A549 (cell line): Measurements from ENCODE around the gene ZNF300. TPM values are rescaled to one million over a fixed set of nuclear protein-coding genes. Genes with fewer than 3 reads are reported as not detected.

ENCODE experiments used
- ATAC-seq, 2 experiments: fragments of 200-7000 bp in 1 of 2; fragments of >200 bp in 1 of 2; cut with Nextera tagmentation in 1 of 2; cut with Tn5 transposase in 1 of 2; 3 replicates each; pipeline versions ENCODE4 v1.8.0 to v1.9.1; 2018 to 2020; ENCODE audit warnings: mild to moderate bottlenecking in 1 of 2, moderate library complexity in 1 of 2
- CTCF ChIA-PET: fragments of 300-600 bp; sonication (Branson Sonifier 250); formaldehyde crosslinking; extraction: SDS; loops from one replicate; lab custom pipeline; 2021; ENCODE audit warnings: antibody characterized with exemption, inconsistent platforms; lab: Yijun Ruan, JAX
- POLR2A ChIA-PET: fragments of 350-600 bp; formaldehyde crosslinking; extraction: SDS; loops from one replicate; lab custom pipeline; 2021; ENCODE audit warnings: antibody characterized with exemption, inconsistent platforms; lab: Yijun Ruan, JAX
- DNase-seq, 2 experiments: peaks; one replicate each; pipeline versions ENCODE4 v3.0.0 to v3.0.0-alpha.2; 2011 to 2016; ENCODE audit warnings: low read depth in 1 of 2, low spot score in 1 of 2
- FAIRE-seq: peaks from 2 replicates; lab custom pipeline; 2011; peaks lifted over from hg19 to GRCh38; lab: Jason Lieb, UNC
- H3K27ac ChIP-seq, 2 experiments: fragments of >200 bp; sonication (Bioruptor Twin); formaldehyde crosslinking; 3 replicates each; pipeline ENCODE4 v1.5.1; 2016 to 2017
- H3K4me1 ChIP-seq: fragments of >200 bp; sonication (Bioruptor Twin); formaldehyde crosslinking; 3 replicates; pipeline ENCODE4 v1.6.1; 2016
- H3K4me2 ChIP-seq: fragments of >200 bp; sonication (Bioruptor Twin); formaldehyde crosslinking; 3 replicates; pipeline ENCODE4 v1.6.1; 2016
- H3K4me3 ChIP-seq: fragments of >200 bp; sonication (Bioruptor Twin); formaldehyde crosslinking; 3 replicates; pipeline ENCODE4 v1.5.1; 2016
- H3K9me3 ChIP-seq: fragments of >200 bp; sonication (Bioruptor Twin); formaldehyde crosslinking; 3 replicates; pipeline ENCODE4 v1.6.1; 2016
- CBX2 ChIP-seq: fragments of 200-600 bp; sonication (generic); IDR thresholded peaks from 2 replicates; pipeline ENCODE4 v1.6.1; 2016; ENCODE audit warnings: low read depth, mild to moderate bottlenecking, borderline replicate concordance
- EHMT2 ChIP-seq: fragments of 200-600 bp; sonication (generic); IDR thresholded peaks from 2 replicates; pipeline ENCODE4 v1.6.1; 2016; ENCODE audit warnings: antibody characterized with exemption, low read depth, mild to moderate bottlenecking, moderate library complexity
- ELK1 ChIP-seq: fragments of 150-350 bp; IDR thresholded peaks from 2 replicates; pipeline ENCODE4 v1.6.1; 2014; ENCODE audit warnings: low read depth, mild to moderate bottlenecking, low read length
- ESRRA ChIP-seq: fragments of 150-350 bp; IDR thresholded peaks from 2 replicates; pipeline ENCODE4 v1.6.1; 2014; ENCODE audit warnings: mild to moderate bottlenecking, low read length, borderline replicate concordance
- FOSB ChIP-seq: fragments of 250-450 bp; sonication (Bioruptor Pico); IDR thresholded peaks from 2 replicates; pipeline ENCODE4 v1.5.0; 2020; ENCODE audit warnings: mild to moderate bottlenecking, moderate library complexity
- FOXS1 ChIP-seq: fragments of 250-450 bp; sonication (Bioruptor Pico); IDR thresholded peaks from 2 replicates; pipeline ENCODE4 v1.5.0; 2020; ENCODE audit warnings: mild to moderate bottlenecking, moderate library complexity
- GATA3 ChIP-seq: IDR thresholded peaks from 2 replicates; pipeline ENCODE4 v1.6.1; 2012; ENCODE audit warnings: borderline replicate concordance
- HES2 ChIP-seq: fragments of >200 bp; sonication (Bioruptor Twin); formaldehyde crosslinking; IDR thresholded peaks from 2 replicates; pipeline ENCODE4 v1.6.1; 2016
- HEYL ChIP-seq: fragments of 250-450 bp; sonication (Bioruptor Pico); IDR thresholded peaks from 2 replicates; pipeline ENCODE4 v1.8.0; 2021; ENCODE audit warnings: mild to moderate bottlenecking, moderate library complexity
- HMGXB4 ChIP-seq: fragments of 250-450 bp; sonication (Bioruptor Pico); IDR thresholded peaks from 2 replicates; pipeline ENCODE4 v1.5.0; 2021; ENCODE audit warnings: mild to moderate bottlenecking, moderate library complexity, borderline replicate concordance
- HOXB5 ChIP-seq: fragments of 250-450 bp; sonication (Bioruptor Pico); IDR thresholded peaks from 2 replicates; pipeline ENCODE4 v1.5.0; 2020; ENCODE audit warnings: mild to moderate bottlenecking, moderate library complexity
- KDM5A ChIP-seq: fragments of 200-600 bp; sonication (generic); IDR thresholded peaks from 2 replicates; pipeline ENCODE4 v1.6.1; 2016; ENCODE audit warnings: antibody characterized with exemption, mild to moderate bottlenecking
- MAX ChIP-seq: IDR thresholded peaks from 2 replicates; pipeline ENCODE4 v1.6.1; 2012
- MAZ ChIP-seq: fragments of 150-350 bp; IDR thresholded peaks from 2 replicates; pipeline ENCODE4 v1.6.1; 2014; ENCODE audit warnings: antibody characterized with exemption, low read depth, low read length, borderline replicate concordance
- MYC ChIP-seq: IDR thresholded peaks from 2 replicates; pipeline ENCODE4 v1.6.1; 2012; ENCODE audit warnings: mild to moderate bottlenecking, inconsistent platforms, low read length, improper control_type of control experiment, borderline replicate concordance
- NFE2L2 ChIP-seq: fragments of 150-350 bp; conservative IDR thresholded peaks from 2 replicates; pipeline ENCODE4 v1.6.1; 2014; ENCODE audit warnings: low read length
- NR3C1 ChIP-seq: fragments of >200 bp; sonication (Bioruptor Twin); formaldehyde crosslinking; IDR thresholded peaks from 3 replicates; pipeline ENCODE4 v1.6.1; 2017
- PBX3 ChIP-seq: IDR thresholded peaks from 2 replicates; pipeline ENCODE4 v1.6.1; 2012
- RFX5 ChIP-seq: fragments of 450-650 bp; IDR thresholded peaks from 2 replicates; pipeline ENCODE4 v1.7.1; 2014; ENCODE audit warnings: antibody characterized with exemption, mild to moderate bottlenecking, moderate library complexity
- RNF2 ChIP-seq: fragments of 200-600 bp; sonication (generic); IDR thresholded peaks from 2 replicates; pipeline ENCODE4 v1.6.1; 2016; ENCODE audit warnings: low read depth, mild to moderate bottlenecking, antibody characterized with exemption, moderate library complexity, borderline replicate concordance
- TFCP2L1 ChIP-seq: fragments of 250-450 bp; sonication (Bioruptor Pico); IDR thresholded peaks from 2 replicates; pipeline ENCODE4 v1.5.0; 2021; ENCODE audit warnings: mild to moderate bottlenecking
- ZC3H11A ChIP-seq: fragments of 450-650 bp; IDR thresholded peaks from 2 replicates; pipeline ENCODE4 v1.6.1; 2014; ENCODE audit warnings: antibody characterized with exemption, mild to moderate bottlenecking
- ZFP36 ChIP-seq: fragments of 450-650 bp; IDR thresholded peaks from 2 replicates; pipeline ENCODE4 v1.6.1; 2014; ENCODE audit warnings: borderline replicate concordance; ENCODE audit not compliant: partially characterized antibody
- ZNF302 ChIP-seq: fragments of 250-450 bp; sonication (Bioruptor Pico); IDR thresholded peaks from 2 replicates; pipeline ENCODE4 v1.9.0; 2021; ENCODE audit warnings: inconsistent platforms, mild to moderate bottlenecking, moderate library complexity
- ZSCAN20 ChIP-seq: fragments of 250-450 bp; sonication (Bioruptor Pico); IDR thresholded peaks from 2 replicates; pipeline ENCODE4 v1.8.0; 2022; ENCODE audit warnings: mild to moderate bottlenecking, moderate library complexity
- WGBS: methylation state at CpG from one replicate; pipeline ENCODE4 v1.1.6; 2017; ENCODE audit errors: missing lambda C conversion rate; 5-methylcytosine and 5-hydroxymethylcytosine counted together
- polyA plus RNA-seq, 4 experiments: library from polyadenylated mRNA; depleted of rRNA in 3 of 4; stranded (reverse); fragments of >200 nt; fragmentation: RNase III in 1 of 4; extraction: RNeasy Plus Mini Kit Qiagen cat#74134 plus additional on column Dnase treatment in 1 of 4; gene quantifications; 2 replicates in 3 of 4; 3 replicates in 1 of 4; pipeline ENCODE4 v1.2.3, GENCODE V29; 2011 to 2017

The ZNF300 gene
- polyA plus RNA-seq, 2 of the 4 experiments (the other 2 are of a cell fraction) = 4.5 to 9.1 TPM

- 85% methylated on average over 8 of the region's 8 CpGs for WGBS
- DNase-seq (peak in 1 of 2 experiments; percentile 4), FAIRE-seq (no peak), ATAC-seq (no peak)
- H3K27ac ChIP-seq = no peak overlapping the region
- no peak overlapping the region for H3K4me3 ChIP-seq
- TF ChIP-seq GATA3 = peak; percentile 10; the same call in 1 of the 2 replicates
- no peak for TF ChIP-seq HOXB5 (CRISPR knock-in tag)
- peaks cover 85% of the 10 kb centered on the region for H3K9me3 ChIP-seq
- ChIA-PET CTCF (no interaction called here), POLR2A (no interaction called here)
- H3K4me2 ChIP-seq = no peak overlapping the region
- no peaks in the 10 kb centered on the region for H3K4me1 ChIP-seq
Observed at GRCh38 chr5:150895431-150896428, 9.1 kb downstream of the ZNF300 start.

GRCh38 chr5:150879358-150879757 lies 25.4 kb downstream of the ZNF300 start:
- DNase-seq (no peak), FAIRE-seq (no peak)
- CTCF ChIA-PET = no interaction called here
- no peak overlapping the region for H3K27ac ChIP-seq
- TF ChIP-seq NFE2L2 (no peak), ZNF302 (CRISPR knock-in tag) (no peak), ZC3H11A (no peak), CBX2 (no peak)
- TF ChIP-seq, all 56 proteins: peak for 0
- ATAC-seq = no peak
- H3K9me3 ChIP-seq = peaks cover 18% of the 10 kb centered on the region
- POLR2A ChIA-PET = no interaction called here
- H3K4me2 ChIP-seq = no peak overlapping the region
- no peaks in the 10 kb centered on the region for H3K4me1 ChIP-seq
- no peak overlapping the region for H3K4me3 ChIP-seq

- 9% methylated on average over 1 of the region's 1 CpG for WGBS
- H3K4me1 ChIP-seq = no peaks in the 10 kb centered on the region
- no peak for FAIRE-seq
- H3K9me3 ChIP-seq = peaks cover 4% of the 10 kb centered on the region; the same call in 1 of the 3 replicates
- no peak overlapping the region for H3K4me3 ChIP-seq
- ATAC-seq = no peak
- POLR2A ChIA-PET = no interaction called here
- CTCF ChIA-PET = interaction anchor here (1.0 to 2.4 kb wide), 3 partner anchors 15 to 303 kb away, joined by 3 to 8 read pairs (median 3); partner anchors contain the start of gene IRGM
- TF ChIP-seq NR3C1 (no peak), HES2 (no peak), ZC3H11A (no peak), ZSCAN20 (CRISPR knock-in tag) (no peak), ZFP36 (no peak), ESRRA (no peak), MYC (no peak), HEYL (CRISPR knock-in tag) (no peak), RFX5 (no peak), GATA3 (no peak), EHMT2 (no peak), RNF2 (no peak), KDM5A (no peak), MAX (no peak), TFCP2L1 (CRISPR knock-in tag) (no peak)
- TF ChIP-seq, all 56 proteins: peak for 0
- H3K4me2 ChIP-seq = no peak overlapping the region
- H3K27ac ChIP-seq = no peak overlapping the region
- DNase-seq = no peak
Observed at GRCh38 chr5:150862070-150862469, 42.7 kb downstream of the ZNF300 start.

GRCh38 chr5:150860246-150860821 lies 44.4 kb downstream of the ZNF300 start:
- ChIA-PET POLR2A (no interaction called here), CTCF (interaction anchor here (0.5 to 2.4 kb wide), 3 partner anchors 13 to 1672 kb away, joined by 3 to 8 read pairs (median 4); partner anchors contain the start of gene IRGM)
- FAIRE-seq = no peak
- no peak for TF ChIP-seq ZFP36
- TF ChIP-seq MAZ = no peak
- no peak for TF ChIP-seq ELK1
- no peak for TF ChIP-seq HMGXB4
- no peak for TF ChIP-seq FOSB
- no peak for TF ChIP-seq FOXS1 (CRISPR knock-in tag)
- no peak for TF ChIP-seq PBX3
- no peak for TF ChIP-seq ESRRA

More at GRCh38 chr5:150860246-150860821, 44.4 kb downstream of the ZNF300 start:
- H3K4me1 ChIP-seq = no peaks in the 10 kb centered on the region
- no peak for ATAC-seq
- no peak overlapping the region for H3K4me3 ChIP-seq
- H3K27ac ChIP-seq = no peak overlapping the region
- H3K4me2 ChIP-seq = no peak overlapping the region
- no peak for DNase-seq
- H3K9me3 ChIP-seq = peaks cover 5% of the 10 kb centered on the region; the same call in 1 of the 3 replicates
- WGBS = 2% methylated on average over 2 of the region's 2 CpGs
